K562 (cell line): ENCODE results near the gene PRKAR1A.

Experiments used
- BRCA1 ChIP-seq, 2 experiments: fragments of 450-650 bp in 1 of 2; sonication (generic) in 1 of 2; formaldehyde crosslinking in 1 of 2; IDR thresholded peaks; 2 replicates each; pipeline versions ENCODE4 v1.5.0 to v1.6.1; 2017 to 2020; ENCODE audit warnings: mild to moderate bottlenecking in 1 of 2, missing genetic modification reagents in 1 of 2
- CTBP1 ChIP-seq: fragments of 450-650 bp; IDR thresholded peaks from 2 replicates; pipeline ENCODE4 v1.6.1; 2016; ENCODE audit warnings: borderline replicate concordance
- DIDO1 ChIP-seq: fragments of 450-650 bp; IDR thresholded peaks from 2 replicates; pipeline ENCODE4 v1.6.1; 2016; ENCODE audit warnings: low read depth, missing biosample characterization, missing genetic modification characterization
- EP300 ChIP-seq: IDR thresholded peaks from 2 replicates; pipeline ENCODE4 v1.6.1; 2012; ENCODE audit warnings: low read length, improper control_type of control experiment
- EZH2 ChIP-seq: IDR thresholded peaks from 2 replicates; pipeline ENCODE4 v1.6.1; 2012; ENCODE audit warnings: low read depth, mild to moderate bottlenecking, inconsistent platforms, low read length, borderline replicate concordance
- HNRNPK ChIP-seq: fragments of 200-400 bp; formaldehyde crosslinking; IDR thresholded peaks from one replicate; pipeline ENCODE4 v1.6.1; 2018; ENCODE audit warnings: mild to moderate bottlenecking, low read depth, low read length; ENCODE audit not compliant: poor library complexity, severe bottlenecking
- NELFE ChIP-seq: IDR thresholded peaks from 2 replicates; pipeline ENCODE4 v1.6.1; 2011; ENCODE audit warnings: mild to moderate bottlenecking; ENCODE audit not compliant: insufficient read depth, insufficient read length
- POLR2A ChIP-seq: fragments of 450-650 bp; conservative IDR thresholded peaks from 2 replicates; pipeline ENCODE4 v1.6.1; 2016
- RAD21 ChIP-seq, 2 experiments: fragments of 250-450 bp in 1 of 2; fragments of 450-650 bp in 1 of 2; sonication (Bioruptor Pico) in 1 of 2; formaldehyde crosslinking in 1 of 2; IDR thresholded peaks in 1 of 2; conservative IDR thresholded peaks in 1 of 2; 2 replicates each; pipeline versions ENCODE4 v1.4.0 to v1.8.0; 2020 to 2022; ENCODE audit warnings: mild to moderate bottlenecking in 2 of 2, moderate library complexity in 1 of 2
- TAF1 ChIP-seq: IDR thresholded peaks from 2 replicates; pipeline ENCODE4 v1.6.1; 2011; ENCODE audit warnings: mild to moderate bottlenecking, low read length, moderate library complexity; ENCODE audit not compliant: insufficient read depth, control insufficient read depth, severe bottlenecking; ENCODE audit errors: extremely low read depth
- TF ChIP-seq, protein P1 (sequence below), 3 experiments: IDR thresholded peaks in 2 of 3; conservative IDR thresholded peaks in 1 of 3; 2 replicates each; pipeline ENCODE4 v1.5.1; 2011 to 2012; ENCODE audit warnings: low read length in 3 of 3, mild to moderate bottlenecking in 3 of 3, control low read depth in 2 of 3, improper control_type of control experiment in 1 of 3, inconsistent platforms in 1 of 3, low read depth in 1 of 3, mixed read lengths in 1 of 3, moderate library complexity in 1 of 3; ENCODE audit not compliant: insufficient read depth in 2 of 3
- TF ChIP-seq, protein P2 (sequence below): fragments of 250-450 bp; sonication (Bioruptor Pico); IDR thresholded peaks from 2 replicates; pipeline ENCODE4 v1.4.0; 2020

DNA sequence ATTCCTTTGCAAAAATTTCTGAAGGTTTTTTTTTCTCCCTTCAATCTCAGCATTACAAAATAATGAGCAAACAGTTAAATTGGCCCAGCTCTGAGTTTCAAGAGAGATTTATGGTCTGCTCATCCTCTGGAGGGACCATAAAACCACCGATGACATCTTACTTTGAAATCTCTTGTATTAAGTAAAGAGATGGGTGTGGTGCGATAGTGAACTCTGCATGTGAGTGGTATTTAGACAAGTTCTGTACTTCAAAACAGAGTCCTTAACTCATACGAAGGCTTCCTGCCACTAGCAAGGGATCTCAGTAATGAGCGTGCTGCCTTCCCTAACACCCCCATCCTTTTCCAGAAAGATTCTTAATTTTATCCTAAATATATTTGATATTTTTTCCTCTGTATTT, 86.9 kb downstream of the PRKAR1A start:
- TF ChIP-seq NELFE (no peak), TAF1 (no peak), EP300 (no peak), RAD21 (CRISPR knock-in tag; conservative IDR thresholded peaks at IDR 0.05 in 1 of 2, IDR thresholded peaks at IDR 0.05 in 1 of 2) (no peak), CTBP1 (no peak), POLR2A (no peak), EZH2 (no peak), DIDO1 (tag) (no peak), HNRNPK (no peak), BRCA1 (IDR thresholded peaks at IDR 0.05) (no peak), BRCA1 (CRISPR knock-in tag; IDR thresholded peaks at IDR 0.05) (no peak)
- TF ChIP-seq, protein P1, sequence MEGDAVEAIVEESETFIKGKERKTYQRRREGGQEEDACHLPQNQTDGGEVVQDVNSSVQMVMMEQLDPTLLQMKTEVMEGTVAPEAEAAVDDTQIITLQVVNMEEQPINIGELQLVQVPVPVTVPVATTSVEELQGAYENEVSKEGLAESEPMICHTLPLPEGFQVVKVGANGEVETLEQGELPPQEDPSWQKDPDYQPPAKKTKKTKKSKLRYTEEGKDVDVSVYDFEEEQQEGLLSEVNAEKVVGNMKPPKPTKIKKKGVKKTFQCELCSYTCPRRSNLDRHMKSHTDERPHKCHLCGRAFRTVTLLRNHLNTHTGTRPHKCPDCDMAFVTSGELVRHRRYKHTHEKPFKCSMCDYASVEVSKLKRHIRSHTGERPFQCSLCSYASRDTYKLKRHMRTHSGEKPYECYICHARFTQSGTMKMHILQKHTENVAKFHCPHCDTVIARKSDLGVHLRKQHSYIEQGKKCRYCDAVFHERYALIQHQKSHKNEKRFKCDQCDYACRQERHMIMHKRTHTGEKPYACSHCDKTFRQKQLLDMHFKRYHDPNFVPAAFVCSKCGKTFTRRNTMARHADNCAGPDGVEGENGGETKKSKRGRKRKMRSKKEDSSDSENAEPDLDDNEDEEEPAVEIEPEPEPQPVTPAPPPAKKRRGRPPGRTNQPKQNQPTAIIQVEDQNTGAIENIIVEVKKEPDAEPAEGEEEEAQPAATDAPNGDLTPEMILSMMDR (IDR thresholded peaks at IDR 0.05 in 2 of 3, conservative IDR thresholded peaks at IDR 0.05 in 1 of 3; ENCODE audit: insufficient read depth in 2 of 3, low read depth in 1 of 3, low read length in 3 of 3) = no peak
- TF ChIP-seq, protein P2, sequence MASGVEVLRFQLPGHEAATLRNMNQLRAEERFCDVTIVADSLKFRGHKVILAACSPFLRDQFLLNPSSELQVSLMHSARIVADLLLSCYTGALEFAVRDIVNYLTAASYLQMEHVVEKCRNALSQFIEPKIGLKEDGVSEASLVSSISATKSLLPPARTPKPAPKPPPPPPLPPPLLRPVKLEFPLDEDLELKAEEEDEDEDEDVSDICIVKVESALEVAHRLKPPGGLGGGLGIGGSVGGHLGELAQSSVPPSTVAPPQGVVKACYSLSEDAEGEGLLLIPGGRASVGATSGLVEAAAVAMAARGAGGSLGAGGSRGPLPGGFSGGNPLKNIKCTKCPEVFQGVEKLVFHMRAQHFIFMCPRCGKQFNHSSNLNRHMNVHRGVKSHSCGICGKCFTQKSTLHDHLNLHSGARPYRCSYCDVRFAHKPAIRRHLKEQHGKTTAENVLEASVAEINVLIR (CRISPR knock-in tag) = no peak
